ENCODE results near the gene TEX14. TPM values are rescaled to one million over a fixed set of nuclear protein-coding genes. Genes with fewer than 3 reads are reported as not detected.
"Not testable (repeated sequence)": the region's sequence is repeated elsewhere in the genome, so short reads cannot be mapped to it uniquely, and the experiment has no call there.

Gene TEX14
- total RNA-seq, 6 donors from 2014 or later = 0.10 to 1.4 (median 0.63) TPM

DNA sequence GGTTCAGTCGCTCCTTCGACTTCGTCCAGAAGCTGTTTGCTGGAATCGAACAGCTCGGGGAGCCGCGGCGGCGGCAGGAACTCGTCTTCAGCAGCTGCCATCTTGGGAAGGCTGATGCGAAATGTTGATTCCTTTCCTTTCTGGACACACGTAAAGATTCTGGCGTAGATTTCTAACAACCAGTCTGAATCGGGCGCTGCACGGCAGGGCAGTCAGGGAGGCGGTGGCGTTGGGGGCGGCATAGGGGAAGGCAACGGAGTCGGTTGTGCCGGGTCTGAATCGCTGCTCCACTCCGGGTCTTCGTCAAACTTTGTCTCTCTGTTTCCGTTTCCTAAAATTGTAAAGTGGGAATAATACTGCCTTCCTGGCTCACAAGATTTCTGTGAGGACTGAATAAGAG lies 30.3 kb downstream of the TEX14 start:
- Histone ChIP-seq H3K27ac (no peak overlapping the region), H3K27me3 (no peaks in the 10 kb centered on the region), H3K9me3 (no peaks in the 10 kb centered on the region), H3K36me3 (no peaks in the 10 kb centered on the region), H3K4me1 (peaks cover 0 to 9% (median 4%) of the 10 kb centered on the region in 4 donors), H3K4me3 (no peak overlapping the region)
- TF ChIP-seq POLR2AphosphoS5 (IDR thresholded peaks at IDR 0.05) = no peak
- TF ChIP-seq, protein P1, sequence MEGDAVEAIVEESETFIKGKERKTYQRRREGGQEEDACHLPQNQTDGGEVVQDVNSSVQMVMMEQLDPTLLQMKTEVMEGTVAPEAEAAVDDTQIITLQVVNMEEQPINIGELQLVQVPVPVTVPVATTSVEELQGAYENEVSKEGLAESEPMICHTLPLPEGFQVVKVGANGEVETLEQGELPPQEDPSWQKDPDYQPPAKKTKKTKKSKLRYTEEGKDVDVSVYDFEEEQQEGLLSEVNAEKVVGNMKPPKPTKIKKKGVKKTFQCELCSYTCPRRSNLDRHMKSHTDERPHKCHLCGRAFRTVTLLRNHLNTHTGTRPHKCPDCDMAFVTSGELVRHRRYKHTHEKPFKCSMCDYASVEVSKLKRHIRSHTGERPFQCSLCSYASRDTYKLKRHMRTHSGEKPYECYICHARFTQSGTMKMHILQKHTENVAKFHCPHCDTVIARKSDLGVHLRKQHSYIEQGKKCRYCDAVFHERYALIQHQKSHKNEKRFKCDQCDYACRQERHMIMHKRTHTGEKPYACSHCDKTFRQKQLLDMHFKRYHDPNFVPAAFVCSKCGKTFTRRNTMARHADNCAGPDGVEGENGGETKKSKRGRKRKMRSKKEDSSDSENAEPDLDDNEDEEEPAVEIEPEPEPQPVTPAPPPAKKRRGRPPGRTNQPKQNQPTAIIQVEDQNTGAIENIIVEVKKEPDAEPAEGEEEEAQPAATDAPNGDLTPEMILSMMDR (IDR thresholded peaks at IDR 0.05) = no peak
- TF ChIP-seq POLR2A (IDR thresholded peaks at IDR 0.05) = no peak
- no peak for TF ChIP-seq EP300 (IDR thresholded peaks at IDR 0.05)
- no peak for ATAC-seq (ENCODE audit: low FRiP score in 2 of 2)
- DNase-seq = peak in 1 of 2 donors; percentile 81
- WGBS, 2 donors = 94 to 96% methylated on average over 26 of the region's 26 CpGs

DNA sequence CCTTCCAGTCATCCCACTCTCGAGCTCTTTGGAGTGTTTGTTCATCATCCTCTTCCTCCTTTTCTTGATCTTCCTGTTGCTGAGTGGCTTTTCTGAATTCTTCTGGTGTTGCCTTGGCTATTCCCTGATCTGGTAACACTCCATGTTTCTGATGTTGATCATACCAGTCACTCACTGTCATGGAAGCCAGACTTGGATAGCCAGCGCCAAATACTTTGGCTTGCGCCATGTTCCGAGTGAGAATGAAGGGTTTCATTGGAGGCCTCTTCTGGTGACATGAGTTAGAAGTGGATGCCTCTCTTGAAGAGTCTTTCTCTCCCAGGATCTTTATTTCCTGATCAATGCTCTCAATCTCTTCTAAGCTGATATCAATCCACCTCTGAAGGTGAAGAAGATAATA lies 31.2 kb downstream of the TEX14 start:
- ATAC-seq (ENCODE audit: low FRiP score in 2 of 2) (no peak), DNase-seq (no peak)
- Histone ChIP-seq H3K9me3 (no peaks in the 10 kb centered on the region), H3K4me1 (peaks cover 0 to 9% (median 4%) of the 10 kb centered on the region in 4 donors), H3K36me3 (no peaks in the 10 kb centered on the region), H3K27me3 (no peaks in the 10 kb centered on the region), H3K4me3 (no peak overlapping the region), H3K27ac (no peak overlapping the region)
- TF ChIP-seq POLR2A (IDR thresholded peaks at IDR 0.05) = no peak
- TF ChIP-seq EP300 (IDR thresholded peaks at IDR 0.05) = no peak
- TF ChIP-seq POLR2AphosphoS5 (IDR thresholded peaks at IDR 0.05) = no peak
- TF ChIP-seq, protein P1 (IDR thresholded peaks at IDR 0.05) = no peak
- WGBS, 2 donors = 84 to 87% methylated on average over 4 of the region's 4 CpGs

DNA sequence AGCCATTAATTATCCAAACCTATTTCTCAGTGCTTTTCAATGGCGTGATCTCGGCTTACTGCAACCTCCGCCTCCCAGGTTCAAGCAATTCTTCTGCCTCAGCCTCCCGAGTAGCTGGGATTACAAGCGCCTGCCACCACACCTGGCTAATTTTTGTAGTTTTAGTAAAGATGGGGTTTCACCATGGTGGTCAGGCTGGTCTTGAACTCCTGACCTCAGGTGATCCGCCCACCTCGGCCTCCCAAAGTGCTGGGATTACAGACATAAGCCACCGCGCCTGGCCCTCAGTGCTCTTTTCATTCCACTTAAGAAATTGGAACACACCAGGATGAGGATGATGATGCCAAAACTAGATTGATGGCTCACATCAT lies 32.1 kb downstream of the TEX14 start:
- not testable (repeated sequence) for H3K9me3 ChIP-seq; DNase-seq; H3K36me3 ChIP-seq; ATAC-seq (ENCODE audit: low FRiP score in 2 of 2); H3K27me3 ChIP-seq; H3K4me1 ChIP-seq
- H3K27ac ChIP-seq = peak overlapping the region; percentile 75 to 88 (median 83)
- WGBS, 2 donors = 37 to 38% methylated on average over 9 of the region's 9 CpGs
- peak overlapping the region; percentile 10 to 57 (median 44) for H3K4me3 ChIP-seq

DNA sequence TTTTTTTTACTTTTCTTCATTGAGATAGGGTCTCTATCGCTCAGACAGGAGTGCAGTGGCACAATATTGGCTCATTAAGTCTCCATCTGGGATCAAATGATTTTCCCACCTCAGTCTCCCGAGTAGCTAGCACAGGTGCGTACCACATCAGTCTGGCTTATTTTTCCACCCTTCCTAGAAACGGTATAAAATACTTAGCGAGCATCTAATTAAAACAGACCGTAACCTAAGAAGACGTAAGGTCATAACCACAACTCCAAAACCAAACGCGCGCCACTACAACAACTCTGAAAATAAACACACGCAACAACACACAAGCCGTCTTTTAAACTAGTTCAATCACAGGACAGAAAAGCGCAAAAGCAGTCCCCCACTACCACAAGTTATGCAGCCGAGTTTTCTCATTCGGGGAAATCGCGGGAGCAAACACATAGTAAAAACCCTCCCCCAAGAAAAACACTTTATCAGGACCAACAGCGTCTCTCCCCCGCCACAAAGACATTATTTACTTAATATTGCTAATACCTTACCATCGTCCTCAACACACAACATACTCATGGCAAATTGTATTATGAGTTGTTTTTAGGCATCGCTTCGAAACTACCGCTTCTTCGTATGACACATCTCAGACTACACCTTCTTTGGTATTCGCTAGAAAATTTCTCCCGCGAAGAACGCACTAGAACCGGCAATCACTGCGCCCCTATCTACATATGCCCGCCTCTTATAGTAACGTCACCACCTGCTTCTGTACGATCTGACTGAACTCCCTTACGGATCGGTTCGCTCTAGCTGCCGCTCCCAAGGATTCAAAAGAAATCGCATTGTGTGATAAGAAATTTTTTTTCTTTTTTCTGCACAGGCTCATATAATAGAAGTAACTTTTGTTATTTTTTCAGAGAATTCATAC lies 32.8 kb downstream of the TEX14 start:
- ATAC-seq (ENCODE audit: low FRiP score in 2 of 2) (peak; percentile 95), DNase-seq (peak in 1 of 2 donors; percentile 68)
- Histone ChIP-seq H3K4me1 (peaks cover 0 to 9% (median 4%) of the 10 kb centered on the region in 4 donors), H3K4me3 (peak overlapping the region; percentile 10 to 57 (median 44)), H3K27ac (peak overlapping the region; percentile 75 to 88 (median 83)), H3K36me3 (no peaks in the 10 kb centered on the region), H3K9me3 (no peaks in the 10 kb centered on the region), H3K27me3 (no peaks in the 10 kb centered on the region)
- TF ChIP-seq, protein P1 (IDR thresholded peaks at IDR 0.05) = peak in 1 of 6 experiments; percentile 6
- TF ChIP-seq POLR2A (IDR thresholded peaks at IDR 0.05) (peak; percentile 57 to 98 (median 92)), POLR2AphosphoS5 (IDR thresholded peaks at IDR 0.05) (peak; percentile 92 to 100), EP300 (IDR thresholded peaks at IDR 0.05) (peak in 2 of 4 donors; percentile 1 to 87)
- 1 to 2% methylated on average over 38 of the region's 38 CpGs for WGBS, 2 donors

DNA sequence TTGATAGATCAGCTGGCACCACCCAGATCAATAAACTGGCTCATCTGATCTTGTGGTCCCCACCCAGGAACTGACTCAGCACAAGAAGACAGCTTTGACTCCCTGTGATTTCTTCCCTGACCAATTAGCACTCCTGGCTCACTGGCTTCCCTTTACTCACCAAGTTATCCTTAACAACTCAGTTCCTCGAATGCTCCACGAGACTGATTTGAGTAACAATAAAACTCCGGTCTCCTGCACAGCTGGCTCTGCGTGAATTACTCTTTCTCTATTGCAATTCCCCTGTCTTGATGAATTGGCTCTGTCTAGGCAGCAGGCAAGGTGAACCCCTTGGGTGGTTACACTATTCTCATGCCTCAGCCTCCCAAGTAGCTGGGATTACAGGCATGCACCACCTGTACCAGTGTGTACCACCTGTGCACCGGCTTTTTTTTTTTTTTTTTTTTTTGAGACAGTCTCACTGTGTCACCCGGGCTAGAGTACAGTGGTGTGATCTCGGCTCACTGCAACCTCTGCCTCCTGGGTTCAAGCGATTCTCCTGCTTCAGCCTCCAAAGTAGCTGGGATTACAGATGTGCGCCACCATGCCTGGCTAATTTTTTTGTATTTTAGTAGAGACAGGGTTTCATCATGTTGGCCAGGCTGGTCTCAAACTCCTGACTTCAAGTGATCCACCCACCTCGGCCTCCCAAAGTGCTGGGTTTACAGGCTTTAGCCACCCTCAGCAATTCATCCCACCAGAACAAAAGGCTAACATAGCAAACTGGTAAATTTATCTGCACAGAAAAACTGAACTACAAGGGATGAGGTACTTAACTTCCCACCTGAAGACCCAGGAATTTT lies 33.7 kb downstream of the TEX14 start:
- 74 to 82% methylated on average over 10 of the region's 10 CpGs for WGBS, 2 donors
- H3K9me3 ChIP-seq, H3K4me1 ChIP-seq, H3K36me3 ChIP-seq, H3K27me3 ChIP-seq, DNase-seq: not testable (repeated sequence)
- Histone ChIP-seq H3K27ac (peak overlapping the region; percentile 75 to 88 (median 83)), H3K4me3 (peak overlapping the region in 3 of 4 donors; percentile 35 to 57 (median 53))
- ATAC-seq (ENCODE audit: low FRiP score in 2 of 2) = peak in 1 of 2 donors; percentile 3
